RWPE1 (cell line): ENCODE results near the gene GLB1L3.

Source experiments
- CTCF ChIA-PET: fragments of 350-600 bp; sonication (Branson Sonifier 250); formaldehyde crosslinking; extraction: SDS; loops from one replicate; lab custom pipeline; 2021; lab: Yijun Ruan, JAX
- POLR2A ChIA-PET: fragments of 400-600 bp; formaldehyde crosslinking; extraction: SDS; loops from one replicate; lab custom pipeline; 2020; ENCODE audit warnings: antibody characterized with exemption; ENCODE audit not compliant: low non-redundant PET; lab: Yijun Ruan, JAX
- DNase-seq: peaks from one replicate; pipeline ENCODE4 v3.0.0; 2012; ENCODE audit warnings: low spot score
- H3K27ac ChIP-seq: fragments of 450-650 bp; 2 replicates; pipeline ENCODE4 v1.5.1; 2017
- CTCF ChIP-seq: fragments of 450-650 bp; conservative IDR thresholded peaks from 2 replicates; pipeline ENCODE4 v1.5.1; 2017; ENCODE audit warnings: low read depth, mild to moderate bottlenecking

The GLB1L3 gene

GRCh38 chr11:134288486-134288885, 12.3 kb downstream of the GLB1L3 start:
- POLR2A ChIA-PET = no interaction called here
- no peak overlapping the region for H3K27ac ChIP-seq
- DNase-seq = no peak
- no peak for TF ChIP-seq CTCF
- CTCF ChIA-PET = no interaction called here

- POLR2A ChIA-PET = no interaction called here
- no peak for TF ChIP-seq CTCF
- CTCF ChIA-PET = no interaction called here
- no peak for DNase-seq
- no peak overlapping the region for H3K27ac ChIP-seq
Measured at GRCh38 chr11:134289167-134289566, 13.0 kb downstream of the GLB1L3 start.

GRCh38 chr11:134289789-134290188, 13.6 kb downstream of the GLB1L3 start:
- no peak for TF ChIP-seq CTCF
- ChIA-PET POLR2A (no interaction called here), CTCF (no interaction called here)
- no peak overlapping the region for H3K27ac ChIP-seq
- no peak for DNase-seq

GRCh38 chr11:134290646-134291045, 14.5 kb downstream of the GLB1L3 start:
- POLR2A ChIA-PET = no interaction called here
- no peak overlapping the region for H3K27ac ChIP-seq
- no peak for TF ChIP-seq CTCF
- DNase-seq = no peak
- CTCF ChIA-PET = no interaction called here

- no peak for DNase-seq
- ChIA-PET POLR2A (no interaction called here), CTCF (no interaction called here)
- no peak overlapping the region for H3K27ac ChIP-seq
- no peak for TF ChIP-seq CTCF
Measured at GRCh38 chr11:134291196-134291595, 15.0 kb downstream of the GLB1L3 start.

GRCh38 chr11:134292661-134293060, 16.5 kb downstream of the GLB1L3 start:
- no peak overlapping the region for H3K27ac ChIP-seq
- CTCF ChIA-PET = no interaction called here
- POLR2A ChIA-PET = no interaction called here
- no peak for DNase-seq
- TF ChIP-seq CTCF = no peak
